HEK293T (cell line): ENCODE results near the gene HMGN3.

ENCODE experiments used
- CTCF ChIA-PET: fragments of 350-600 bp; formaldehyde crosslinking; extraction: SDS; loops from one replicate; lab custom pipeline; 2021; ENCODE audit warnings: antibody characterized with exemption, inconsistent platforms; lab: Yijun Ruan, JAX
- POLR2A ChIA-PET: fragments of 350-600 bp; formaldehyde crosslinking; extraction: SDS; loops from one replicate; lab custom pipeline; 2020; ENCODE audit warnings: antibody characterized with exemption, inconsistent platforms; lab: Yijun Ruan, JAX
- DNase-seq: peaks from one replicate; pipeline ENCODE4 v3.0.0; 2012; ENCODE audit warnings: mixed read lengths; ENCODE audit errors: extremely low spot score
- ARNT ChIP-seq: fragments of 450-650 bp; IDR thresholded peaks from 2 replicates; pipeline ENCODE4 v1.6.1; 2017; ENCODE audit warnings: mild to moderate bottlenecking
- BHLHE40 ChIP-seq: fragments of 450-650 bp; IDR thresholded peaks from 2 replicates; pipeline ENCODE4 v1.6.1; 2016; ENCODE audit warnings: mild to moderate bottlenecking, moderate library complexity, borderline replicate concordance
- CTBP1 ChIP-seq: fragments of 450-650 bp; IDR thresholded peaks from 2 replicates; pipeline ENCODE4 v1.6.1; 2016; ENCODE audit warnings: borderline replicate concordance
- ELF4 ChIP-seq: fragments of 450-650 bp; IDR thresholded peaks from 2 replicates; pipeline ENCODE4 v1.6.1; 2017; ENCODE audit warnings: antibody characterized with exemption
- FOXA1 ChIP-seq: fragments of 450-650 bp; IDR thresholded peaks from 2 replicates; pipeline ENCODE4 v1.6.1; 2016; ENCODE audit warnings: mild to moderate bottlenecking
- FOXK2 ChIP-seq: fragments of 450-650 bp; IDR thresholded peaks from 2 replicates; pipeline ENCODE4 v1.6.1; 2016; ENCODE audit warnings: mild to moderate bottlenecking
- FOXM1 ChIP-seq: fragments of 450-650 bp; IDR thresholded peaks from 2 replicates; pipeline ENCODE4 v1.6.1; 2017; ENCODE audit warnings: mild to moderate bottlenecking, borderline replicate concordance
- HDGF ChIP-seq: fragments of 450-650 bp; IDR thresholded peaks from 2 replicates; pipeline ENCODE4 v1.6.1; 2017; ENCODE audit warnings: antibody characterized with exemption, borderline replicate concordance
- L3MBTL2 ChIP-seq: fragments of 450-650 bp; conservative IDR thresholded peaks from 2 replicates; pipeline ENCODE4 v1.6.1; 2016; ENCODE audit warnings: mild to moderate bottlenecking
- LEF1 ChIP-seq: fragments of 450-650 bp; IDR thresholded peaks from 2 replicates; pipeline ENCODE4 v1.6.1; 2017; ENCODE audit warnings: mild to moderate bottlenecking, borderline replicate concordance
- NFRKB ChIP-seq: fragments of 450-650 bp; IDR thresholded peaks from 2 replicates; pipeline ENCODE4 v1.6.1; 2016; ENCODE audit warnings: mild to moderate bottlenecking, moderate library complexity
- SP1 ChIP-seq: fragments of 450-650 bp; IDR thresholded peaks from 2 replicates; pipeline ENCODE4 v1.6.1; 2017
- SUZ12 ChIP-seq: fragments of 450-650 bp; IDR thresholded peaks from 2 replicates; pipeline ENCODE4 v1.6.1; 2016; ENCODE audit warnings: mild to moderate bottlenecking
- TARDBP ChIP-seq: fragments of 450-650 bp; IDR thresholded peaks from 2 replicates; pipeline ENCODE4 v1.6.1; 2016
- ZNF384 ChIP-seq: fragments of 450-650 bp; IDR thresholded peaks from 2 replicates; pipeline ENCODE4 v1.6.1; 2016
- TF ChIP-seq, protein P1 (sequence below): fragments of 450-650 bp; IDR thresholded peaks from 2 replicates; pipeline ENCODE4 v1.6.1; 2016

Gene HMGN3

DNA sequence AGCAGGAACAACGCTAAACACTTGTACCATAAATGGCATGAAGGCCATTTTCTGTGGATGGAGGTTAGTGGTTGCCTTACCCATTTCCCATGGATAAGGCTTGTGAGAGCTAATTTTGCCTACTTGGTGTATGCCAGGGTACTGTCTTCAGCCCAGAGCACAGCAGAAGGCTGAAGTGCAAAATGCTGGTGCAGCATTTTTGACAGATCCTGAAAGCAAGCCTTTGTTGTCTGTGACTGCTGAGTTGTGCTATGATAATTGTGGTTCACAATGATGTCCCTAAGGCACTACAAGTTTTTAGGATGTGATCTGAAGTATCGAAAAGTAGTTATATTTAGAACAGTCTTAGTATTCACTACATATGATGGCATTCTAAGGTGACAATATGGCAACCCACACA, 14.7 kb upstream of the HMGN3 start:
- no peak for DNase-seq
- CTCF ChIA-PET: no interaction called here
- TF ChIP-seq ELF4 (no peak), HDGF (no peak), LEF1 (no peak), FOXM1 (no peak), FOXA1 (no peak), ZNF384 (no peak), TARDBP (no peak), CTBP1 (no peak), SP1 (no peak), SUZ12 (no peak), NFRKB (no peak), L3MBTL2 (no peak), ARNT (no peak), FOXK2 (no peak), BHLHE40 (no peak)
- TF ChIP-seq, protein P1, sequence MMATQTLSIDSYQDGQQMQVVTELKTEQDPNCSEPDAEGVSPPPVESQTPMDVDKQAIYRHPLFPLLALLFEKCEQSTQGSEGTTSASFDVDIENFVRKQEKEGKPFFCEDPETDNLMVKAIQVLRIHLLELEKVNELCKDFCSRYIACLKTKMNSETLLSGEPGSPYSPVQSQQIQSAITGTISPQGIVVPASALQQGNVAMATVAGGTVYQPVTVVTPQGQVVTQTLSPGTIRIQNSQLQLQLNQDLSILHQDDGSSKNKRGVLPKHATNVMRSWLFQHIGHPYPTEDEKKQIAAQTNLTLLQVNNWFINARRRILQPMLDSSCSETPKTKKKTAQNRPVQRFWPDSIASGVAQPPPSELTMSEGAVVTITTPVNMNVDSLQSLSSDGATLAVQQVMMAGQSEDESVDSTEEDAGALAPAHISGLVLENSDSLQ: no peak
- POLR2A ChIA-PET: no interaction called here

DNA sequence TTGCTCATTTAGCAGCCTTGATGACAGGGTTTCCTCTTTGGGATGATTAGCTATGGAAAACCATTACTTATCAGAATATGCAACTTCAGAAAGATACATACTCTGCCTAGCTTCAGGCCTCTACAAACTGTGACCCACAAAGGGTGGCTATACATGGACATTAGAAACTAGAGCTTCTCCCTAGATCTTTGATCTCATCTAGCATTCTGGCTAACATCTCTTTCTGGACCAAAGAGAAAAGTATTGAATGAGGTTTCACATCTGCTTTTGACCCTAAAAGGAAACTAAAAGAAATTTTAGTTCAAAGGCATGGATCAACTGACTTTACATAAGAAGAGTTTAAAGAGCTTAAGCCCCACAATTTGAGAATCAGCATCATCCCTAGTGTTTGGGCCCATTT, 12.4 kb upstream of the HMGN3 start:
- no peak for TF ChIP-seq SP1
- ChIA-PET CTCF (no interaction called here), POLR2A (no interaction called here)
- no peak for DNase-seq

DNA sequence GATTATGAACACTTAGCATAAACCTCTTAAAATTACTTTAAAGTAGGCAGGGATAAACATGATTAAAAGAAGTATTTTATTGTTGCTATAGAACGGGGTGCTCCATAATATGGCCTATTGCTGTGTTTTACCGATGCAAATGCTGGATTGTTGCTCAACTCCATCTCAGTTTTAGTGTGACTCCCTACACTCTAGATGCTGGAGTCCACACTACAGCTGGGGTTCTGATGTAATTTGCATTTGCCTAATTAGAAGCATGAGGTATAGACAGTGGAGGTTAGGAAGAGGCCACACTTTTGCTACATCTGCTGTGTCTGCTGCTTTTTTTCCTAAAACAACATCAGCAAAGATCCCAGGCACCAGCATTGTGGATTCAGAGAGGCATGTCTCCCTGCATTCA, 6.7 kb upstream of the HMGN3 start:
- no peak for DNase-seq
- ChIA-PET CTCF (no interaction called here), POLR2A (interaction anchor here (1.1 kb wide), 1 partner anchor 163 kb away, joined by 4 read pairs; the partner anchor contains the start of gene PHIP)
- TF ChIP-seq HDGF (no peak), BHLHE40 (no peak), FOXA1 (no peak), LEF1 (no peak), SP1 (no peak), NFRKB (no peak), L3MBTL2 (no peak), ARNT (no peak), ELF4 (no peak), TARDBP (no peak), FOXM1 (no peak), SUZ12 (no peak), CTBP1 (no peak), ZNF384 (no peak), FOXK2 (no peak)
- TF ChIP-seq, protein P1: no peak

DNA sequence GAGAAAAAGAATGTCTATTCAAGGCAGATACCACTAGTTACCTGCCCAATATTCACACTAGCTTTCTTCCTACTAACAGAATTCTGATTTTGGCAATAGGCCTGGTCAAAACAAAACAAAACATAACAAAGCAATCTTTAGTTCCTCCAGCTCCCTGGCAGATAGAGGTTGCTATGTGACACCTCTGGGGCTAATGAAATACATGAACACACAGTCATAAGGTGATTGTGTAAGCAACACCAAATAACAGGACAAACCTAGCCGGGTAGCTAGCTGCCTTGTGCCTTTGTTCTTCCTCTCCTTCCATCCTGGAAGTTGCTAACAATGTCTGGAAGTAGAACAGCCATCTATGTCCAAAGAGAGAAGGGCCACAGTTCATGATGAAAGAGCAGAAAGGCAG, 6.0 kb upstream of the HMGN3 start:
- no peak for DNase-seq
- TF ChIP-seq NFRKB (no peak), L3MBTL2 (no peak), BHLHE40 (no peak)
- TF ChIP-seq, protein P1: no peak
- POLR2A ChIA-PET: interaction anchor here (1.1 kb wide), 1 partner anchor 162 kb away, joined by 4 read pairs; the partner anchor contains the start of gene PHIP
- CTCF ChIA-PET: no interaction called here

DNA sequence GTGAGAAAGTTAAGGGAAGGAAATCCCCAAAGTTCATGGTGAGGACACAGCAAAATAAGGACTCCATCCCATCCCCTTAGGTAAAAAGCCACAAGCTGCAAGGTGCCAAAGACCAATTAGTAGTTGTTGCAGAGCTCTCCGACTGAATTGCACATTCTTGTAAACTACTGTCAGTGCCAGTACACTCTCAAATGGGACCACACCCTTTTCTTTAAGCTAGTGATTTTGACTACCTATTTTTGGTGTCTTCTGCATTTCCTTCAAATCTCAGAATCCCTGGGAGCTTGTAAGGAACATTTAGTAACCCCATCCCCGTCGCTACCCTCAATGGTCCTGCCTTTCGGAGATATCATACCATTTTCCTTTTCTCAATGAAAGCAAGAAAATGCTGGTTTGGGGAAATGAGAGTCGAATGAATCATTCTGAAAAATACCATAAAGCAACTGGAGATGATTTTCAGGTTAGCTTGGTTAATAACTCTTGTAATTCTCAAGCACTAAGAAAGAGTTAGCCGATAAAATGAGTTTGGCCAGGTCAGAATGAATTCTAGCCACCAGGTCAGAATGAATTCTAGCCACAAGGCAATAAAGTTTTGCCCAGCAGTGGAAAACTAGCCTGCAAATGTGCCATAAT, 5.2 kb upstream of the HMGN3 start:
- CTCF ChIA-PET: no interaction called here
- DNase-seq: no peak
- POLR2A ChIA-PET: no interaction called here
- TF ChIP-seq LEF1 (no peak), SP1 (no peak), FOXM1 (no peak), CTBP1 (no peak), ELF4 (no peak), ZNF384 (no peak), TARDBP (no peak), FOXA1 (no peak), BHLHE40 (no peak), SUZ12 (no peak), ARNT (no peak), FOXK2 (no peak), L3MBTL2 (no peak), HDGF (no peak), NFRKB (no peak)
- TF ChIP-seq, protein P1: no peak

DNA sequence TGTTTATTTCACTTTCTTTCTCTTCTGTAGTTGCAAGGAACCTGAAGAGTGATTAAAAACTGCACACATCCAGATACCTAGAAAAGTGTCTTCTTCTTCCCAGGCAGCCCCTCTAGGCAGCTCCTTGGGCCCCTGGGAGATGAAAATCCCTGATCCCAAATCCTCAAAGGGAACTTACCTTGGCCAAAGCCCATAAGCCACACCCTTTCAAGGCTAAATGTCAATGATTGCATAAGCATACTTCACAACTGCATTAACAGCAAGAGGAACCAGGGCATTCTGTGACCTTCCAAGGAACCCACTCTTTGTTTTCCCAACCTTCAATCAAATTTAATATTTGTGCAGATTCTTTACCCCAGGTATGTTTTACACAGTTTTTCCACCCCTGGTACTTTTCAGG, 4.4 kb upstream of the HMGN3 start:
- CTCF ChIA-PET: interaction anchor here (1.0 kb wide), 1 partner anchor 96 kb away, joined by 4 read pairs; no protein-coding TSS in a partner anchor

More for the DNA sequence above, 4.4 kb upstream of the HMGN3 start:
- TF ChIP-seq L3MBTL2 (no peak), FOXM1 (no peak), SUZ12 (no peak), LEF1 (no peak), TARDBP (no peak), FOXA1 (no peak), ELF4 (no peak), HDGF (no peak), ZNF384 (no peak), NFRKB (no peak), SP1 (no peak), FOXK2 (no peak)
- TF ChIP-seq, protein P1: no peak
- no peak for DNase-seq
- POLR2A ChIA-PET: no interaction called here
